DOHH2 (cell line): Measurements from ENCODE around the gene NBEAL1.
A peak's percentile ranks its signal among the peaks of the same experiment; 100 is the strongest.

ENCODE experiments used
- H3F3A ChIP-seq: fragments of 200-600 bp; sonication (generic), shearing (Covaris generic); 2 replicates; pipeline ENCODE4 v1.6.0; 2016; ENCODE audit warnings: antibody characterized with exemption, mild to moderate bottlenecking; ENCODE audit not compliant: control insufficient read depth, insufficient read depth
- H3K27ac ChIP-seq: fragments of 200-600 bp; sonication (generic); 2 replicates; pipeline ENCODE4 v1.5.1; 2014; ENCODE audit warnings: low read depth, mild to moderate bottlenecking, low read length, moderate library complexity
- H3K27me3 ChIP-seq: fragments of 200-600 bp; sonication (generic); 2 replicates; pipeline ENCODE4 v1.6.1; 2014; ENCODE audit warnings: mild to moderate bottlenecking, low read length, mixed read lengths; ENCODE audit not compliant: control insufficient read depth
- H3K36me3 ChIP-seq: fragments of 200-600 bp; sonication (generic); 2 replicates; pipeline ENCODE4 v1.6.1; 2014; ENCODE audit warnings: mild to moderate bottlenecking, low read length, moderate library complexity, mixed read lengths; ENCODE audit not compliant: control insufficient read depth
- H3K4me1 ChIP-seq: fragments of 200-600 bp; sonication (generic); 2 replicates; pipeline ENCODE4 v1.6.1; 2014; ENCODE audit warnings: mild to moderate bottlenecking, low read length, mixed read lengths; ENCODE audit not compliant: control insufficient read depth
- H3K4me2 ChIP-seq: fragments of 200-600 bp; sonication (generic); 2 replicates; pipeline ENCODE4 v1.6.0; 2014; ENCODE audit warnings: mild to moderate bottlenecking, low read length, moderate library complexity
- H3K4me3 ChIP-seq: fragments of 200-600 bp; sonication (generic); 2 replicates; pipeline ENCODE4 v1.5.1; 2014; ENCODE audit warnings: mild to moderate bottlenecking, low read length, mixed read lengths
- H3K79me2 ChIP-seq: fragments of 200-600 bp; sonication (generic); 2 replicates; pipeline ENCODE4 v1.6.1; 2014; ENCODE audit warnings: mild to moderate bottlenecking, low read length, mixed read lengths; ENCODE audit not compliant: control insufficient read depth
- H3K9me2 ChIP-seq: fragments of 200-600 bp; sonication (generic); replicated peaks from 2 replicates; pipeline ENCODE4 v1.6.1; 2014; ENCODE audit warnings: mild to moderate bottlenecking, low read length, mixed read lengths; ENCODE audit not compliant: control insufficient read depth
- H3K9me3 ChIP-seq: fragments of 200-600 bp; sonication (generic); 2 replicates; pipeline ENCODE4 v1.6.1; 2014; ENCODE audit warnings: antibody characterized with exemption, low read length, mixed read lengths; ENCODE audit not compliant: control insufficient read depth, insufficient read depth
- H4K20me1 ChIP-seq: fragments of 200-600 bp; sonication (generic); 2 replicates; pipeline ENCODE4 v1.6.0; 2014; ENCODE audit warnings: low read depth, mild to moderate bottlenecking, antibody characterized with exemption, low read length, moderate library complexity; ENCODE audit not compliant: control insufficient read depth, insufficient read depth
- CTCF ChIP-seq: fragments of 200-600 bp; sonication (generic); IDR thresholded peaks from one replicate; pipeline ENCODE4 v1.5.1; 2014; ENCODE audit warnings: antibody characterized with exemption, mild to moderate bottlenecking, low read depth, low read length; ENCODE audit not compliant: poor library complexity, severe bottlenecking
- EZH2phosphoT487 ChIP-seq: fragments of 200-600 bp; sonication (generic); IDR thresholded peaks from 2 replicates; pipeline ENCODE4 v1.6.1; 2017; ENCODE audit warnings: borderline replicate concordance, mild to moderate bottlenecking, antibody characterized with exemption, low read length, moderate library complexity, mixed read lengths

Gene NBEAL1

GRCh38 chr2:203002054-203002821 lies 12.4 kb upstream of the NBEAL1 start:
- H3K79me2 ChIP-seq: no peaks in the 10 kb centered on the region
- no peak overlapping the region for H3K4me3 ChIP-seq
- peaks cover 2% of the 10 kb centered on the region; the same call in 1 of the 2 replicates for H3K4me1 ChIP-seq
- H3K9me2 ChIP-seq: no peaks in the 10 kb centered on the region
- H3K27me3 ChIP-seq: peaks cover 5% of the 10 kb centered on the region; the same call in 1 of the 2 replicates
- H4K20me1 ChIP-seq: no peaks in the 10 kb centered on the region
- no peaks in the 10 kb centered on the region for H3K9me3 ChIP-seq
- no peaks in the 10 kb centered on the region for H3F3A ChIP-seq
- no peak overlapping the region for H3K4me2 ChIP-seq
- H3K36me3 ChIP-seq: no peaks in the 10 kb centered on the region
- TF ChIP-seq EZH2phosphoT487 (no peak), CTCF (no peak)
- no peak overlapping the region for H3K27ac ChIP-seq

- no peak for TF ChIP-seq CTCF
- TF ChIP-seq EZH2phosphoT487: no peak
- H3K9me2 ChIP-seq: no peaks in the 10 kb centered on the region
- H3K4me1 ChIP-seq: no peaks in the 10 kb centered on the region
These were observed 11.0 kb upstream of the NBEAL1 start for GRCh38 chr2:203003716-203004115.

GRCh38 chr2:203016716-203017115 lies 2.0 kb downstream of the NBEAL1 start:
- no peaks in the 10 kb centered on the region for H3K79me2 ChIP-seq
- no peak overlapping the region for H3K27ac ChIP-seq
- H3F3A ChIP-seq: peaks cover 3% of the 10 kb centered on the region; the same call in 1 of the 2 replicates
- no peak overlapping the region for H3K4me3 ChIP-seq
- H3K4me1 ChIP-seq: peaks cover 27% of the 10 kb centered on the region
- no peaks in the 10 kb centered on the region for H3K9me3 ChIP-seq
- TF ChIP-seq EZH2phosphoT487 (no peak), CTCF (no peak)
- no peaks in the 10 kb centered on the region for H3K9me2 ChIP-seq
- H4K20me1 ChIP-seq: no peaks in the 10 kb centered on the region
- H3K36me3 ChIP-seq: no peaks in the 10 kb centered on the region
- H3K27me3 ChIP-seq: no peaks in the 10 kb centered on the region
- H3K4me2 ChIP-seq: peak overlapping the region; percentile 22

More at GRCh38 chr2:203003716-203004115, 11.0 kb upstream of the NBEAL1 start:
- Histone ChIP-seq H4K20me1 (no peaks in the 10 kb centered on the region), H3K27me3 (peaks cover 5% of the 10 kb centered on the region; the same call in 1 of the 2 replicates), H3K4me3 (no peak overlapping the region), H3K79me2 (no peaks in the 10 kb centered on the region), H3K36me3 (no peaks in the 10 kb centered on the region), H3K27ac (no peak overlapping the region), H3K4me2 (no peak overlapping the region), H3K9me3 (no peaks in the 10 kb centered on the region), H3F3A (no peaks in the 10 kb centered on the region)
